Right lobe of liver (tissue), 6 donors: ENCODE measurements around the gene C9orf72. TPM values are rescaled to one million over a fixed set of nuclear protein-coding genes. Genes with fewer than 3 reads are reported as not detected.
A peak's percentile ranks its signal among the peaks of the same experiment; 100 is the strongest.

Experiments used
- ATAC-seq, 4 donors: fragments of 200-7000 bp; cut with Tn5 transposase; one replicate each; pipeline ENCODE4 v1.9.1; 2020; ENCODE audit warnings: mild to moderate bottlenecking in 4 of 4, moderate library complexity in 4 of 4
- DNase-seq, 3 donors: peaks; one replicate each; pipeline ENCODE4 v3.0.0-alpha.2; 2020
- H3K27ac ChIP-seq, 3 donors: fragments of 200-600 bp; one replicate each; pipeline ENCODE4 v1.8.0; 2022
- H3K27me3 ChIP-seq, 2 donors: fragments of 200-600 bp; one replicate each; pipeline ENCODE4 v1.8.0; 2022
- H3K36me3 ChIP-seq, 4 donors: fragments of 200-600 bp; sonication (generic) in 1 of 4; one replicate each; pipeline versions ENCODE4 v1.5.1 to v1.8.0; 2017 to 2022; ENCODE audit warnings: control low read depth in 1 of 4
- H3K4me1 ChIP-seq, 4 donors: fragments of 200-600 bp; sonication (generic) in 1 of 4; one replicate each; pipeline versions ENCODE4 v1.5.1 to v1.8.0; 2017 to 2022; ENCODE audit warnings: control low read depth in 1 of 4
- H3K4me3 ChIP-seq, 3 donors: fragments of 200-600 bp; one replicate each; pipeline ENCODE4 v1.8.0; 2022
- H3K9me3 ChIP-seq, 4 donors: fragments of 200-600 bp; sonication (generic) in 1 of 4; one replicate each; pipeline versions ENCODE4 v1.5.1 to v1.8.0; 2017 to 2022; ENCODE audit warnings: control low read depth in 1 of 4
- CTCF ChIP-seq, 4 donors: fragments of 200-600 bp in 3 of 4; fragments of 450-650 bp in 1 of 4; IDR thresholded peaks; one replicate each; pipeline versions ENCODE4 v1.5.1 to v1.8.0; 2016 to 2022; ENCODE audit warnings: antibody characterized with exemption in 4 of 4, mild to moderate bottlenecking in 2 of 4
- POLR2A ChIP-seq: fragments of 450-650 bp; IDR thresholded peaks from one replicate; pipeline ENCODE4 v1.6.1; 2017; ENCODE audit warnings: antibody characterized with exemption, mild to moderate bottlenecking
- WGBS: methylation state at CpG from one replicate; pipeline ENCODE4 v1.1.6; 2018; ENCODE audit warnings: low coverage, low lambda C conversion rate; ENCODE audit not compliant: insufficient coverage; ENCODE audit errors: missing lambda C conversion rate; 5-methylcytosine and 5-hydroxymethylcytosine counted together
- intact Hi-C, 2 donors: fragments of 100-400 bp; cut with DNase I; formaldehyde crosslinking; loops; one replicate each; pipeline versions ENCODE4 v1.11.2 to v1.14.1; 2022
- total RNA-seq, 6 experiments: library from RNA; depleted of rRNA in 2 of 6; stranded (reverse); fragments of >200 nt in 2 of 6; fragmentation: NEBNext Ultra II Directional in 3 of 6; extraction: Animal tissue kit (Norgen Biotek cat#: 25700) in 3 of 6; gene quantifications; one replicate each; pipeline versions ENCODE4 v1.1.0 to v1.2.4, GENCODE V29; 2016 to 2023
- donor health status: DM: no; HTN: yes; CAD: no.
- donor health status: DM: no; HTN: no; CAD: no.
- donor health status: DM: no; HTN: no; CAD: no.
- donor health status: DM: no; HTN: yes; CAD: no.
- donor health status: DM: no; HTN: yes; CAD: no.

Gene C9orf72
- total RNA-seq, 6 experiments from 2014 or later = 4.9 to 7.7 (median 6.8) TPM

- H3K9me3 ChIP-seq = no peaks in the 10 kb centered on the region
- ATAC-seq = peak; percentile 87 to 95 (median 92)
- peak overlapping the region; percentile 95 to 100 (median 98) for H3K27ac ChIP-seq
- no peaks in the 10 kb centered on the region for H3K36me3 ChIP-seq
- peak; percentile 79 for TF ChIP-seq POLR2A
- no peak for TF ChIP-seq CTCF (IDR thresholded peaks at IDR 0.05)
- DNase-seq = peak; percentile 92 to 98 (median 97)
- H3K4me3 ChIP-seq = peak overlapping the region; percentile 34 to 85 (median 65)
- no peaks in the 10 kb centered on the region for H3K27me3 ChIP-seq
- intact Hi-C loops = no loop called here
- peaks cover 0 to 17% (median 8%) of the 10 kb centered on the region in 4 donors for H3K4me1 ChIP-seq
- WGBS = 2% methylated on average over 35 of the region's 35 CpGs
Measured at GRCh38 chr9:27573634-27574590, 631 bp upstream of the C9orf72 start.

DNA sequence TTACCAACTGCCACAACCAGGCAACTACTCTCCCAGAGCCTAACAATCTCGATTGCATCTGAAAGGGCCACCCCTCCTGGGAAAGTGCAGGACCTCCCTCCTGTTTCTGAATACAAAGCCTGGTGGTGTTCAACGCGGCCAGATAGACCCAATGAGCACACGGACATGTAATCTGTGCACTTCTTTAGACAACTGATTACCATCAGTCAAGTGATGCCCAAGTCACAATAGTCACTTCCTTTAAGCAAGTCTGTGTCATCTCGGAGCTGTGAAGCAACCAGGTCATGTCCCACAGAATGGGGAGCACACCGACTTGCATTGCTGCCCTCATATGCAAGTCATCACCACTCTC is 739 bp downstream of the C9orf72 start:
- ATAC-seq = peak; percentile 9 to 48 (median 40)
- Histone ChIP-seq H3K4me3 (peak overlapping the region; percentile 65 to 85 (median 78)), H3K4me1 (peaks cover 0 to 17% (median 8%) of the 10 kb centered on the region in 4 donors), H3K27ac (peak overlapping the region; percentile 95 to 100 (median 98)), H3K36me3 (no peaks in the 10 kb centered on the region), H3K9me3 (no peaks in the 10 kb centered on the region), H3K27me3 (no peaks in the 10 kb centered on the region)
- 0% methylated on average over 6 of the region's 6 CpGs for WGBS
- peak in 1 of 3 donors; percentile 62 for DNase-seq
- TF ChIP-seq POLR2A (no peak), CTCF (IDR thresholded peaks at IDR 0.05) (no peak)
- intact Hi-C loops = no loop called here

- peak overlapping the region; percentile 95 to 100 (median 98) for H3K27ac ChIP-seq
- H3K4me3 ChIP-seq = peak overlapping the region in 2 of 3 donors; percentile 78 to 85
- ATAC-seq (no peak), DNase-seq (no peak)
- no peaks in the 10 kb centered on the region for H3K27me3 ChIP-seq
- H3K36me3 ChIP-seq = no peaks in the 10 kb centered on the region
- 23% methylated on average over 3 of the region's 3 CpGs for WGBS
- intact Hi-C loops = no loop called here
- H3K9me3 ChIP-seq = no peaks in the 10 kb centered on the region
- TF ChIP-seq CTCF (IDR thresholded peaks at IDR 0.05) (no peak), POLR2A (no peak)
- H3K4me1 ChIP-seq = peaks cover 0 to 17% (median 8%) of the 10 kb centered on the region in 4 donors
Measured at GRCh38 chr9:27572061-27572460, 1.2 kb downstream of the C9orf72 start.

GRCh38 chr9:27571011-27571410 is 2.3 kb downstream of the C9orf72 start:
- H3K27me3 ChIP-seq = no peaks in the 10 kb centered on the region
- WGBS = 42% methylated on average over 4 of the region's 4 CpGs
- no peak overlapping the region for H3K4me3 ChIP-seq
- peaks cover 0 to 25% (median 8%) of the 10 kb centered on the region in 4 donors for H3K4me1 ChIP-seq
- no peaks in the 10 kb centered on the region for H3K9me3 ChIP-seq
- H3K27ac ChIP-seq = peak overlapping the region in 1 of 3 donors; percentile 100
- ATAC-seq (no peak), DNase-seq (no peak)
- intact Hi-C loops = no loop called here
- no peak for TF ChIP-seq POLR2A
- no peak for TF ChIP-seq CTCF (IDR thresholded peaks at IDR 0.05)
- H3K36me3 ChIP-seq = no peaks in the 10 kb centered on the region
